Suprapubic skin (tissue), 4 donors: ENCODE results near the gene ATP6V0A4. TPM values are rescaled to one million over a fixed set of nuclear protein-coding genes. Genes with fewer than 3 reads are reported as not detected.

ENCODE experiments used
- DNase-seq, 2 donors: peaks; one replicate each; pipeline ENCODE4 v3.0.0-alpha.2; 2019; ENCODE audit warnings: low spot score in 2 of 2
- H3K27ac ChIP-seq: fragments of 200-600 bp; sonication (generic); one replicate; pipeline ENCODE4 v1.5.1; 2019
- H3K27me3 ChIP-seq: fragments of 200-600 bp; sonication (generic); one replicate; pipeline ENCODE4 v1.5.1; 2019
- H3K36me3 ChIP-seq: fragments of 200-600 bp; sonication (generic); one replicate; pipeline ENCODE4 v1.5.1; 2019
- H3K4me1 ChIP-seq: fragments of 200-600 bp; sonication (generic); one replicate; pipeline ENCODE4 v1.5.1; 2019
- H3K4me3 ChIP-seq: fragments of 200-600 bp; sonication (generic); one replicate; pipeline ENCODE4 v1.5.1; 2019; ENCODE audit warnings: mild to moderate bottlenecking
- H3K9me3 ChIP-seq: fragments of 200-600 bp; sonication (generic); one replicate; pipeline ENCODE4 v1.5.1; 2019
- CTCF ChIP-seq, 2 donors: fragments of 200-600 bp in 1 of 2; fragments of 450-650 bp in 1 of 2; sonication (generic) in 1 of 2; IDR thresholded peaks; one replicate each; pipeline ENCODE4 v1.5.1; 2016 to 2019; ENCODE audit warnings: antibody characterized with exemption in 2 of 2, mild to moderate bottlenecking in 1 of 2, moderate library complexity in 1 of 2
- EP300 ChIP-seq: sonication (generic); formaldehyde crosslinking; IDR thresholded peaks from one replicate; pipeline ENCODE4 v1.6.1; 2017; ENCODE audit warnings: antibody characterized with exemption
- POLR2A ChIP-seq, 2 donors: fragments of 450-650 bp; IDR thresholded peaks; one replicate each; pipeline ENCODE4 v1.6.1; 2017; ENCODE audit warnings: antibody characterized with exemption in 2 of 2, mild to moderate bottlenecking in 2 of 2, moderate library complexity in 2 of 2
- POLR2AphosphoS5 ChIP-seq, 3 donors: sonication (generic); formaldehyde crosslinking; IDR thresholded peaks; one replicate each; pipeline ENCODE4 v1.6.1; 2017; ENCODE audit warnings: antibody characterized with exemption in 3 of 3
- WGBS: methylation state at CpG from one replicate; pipeline ENCODE4 v1.1.5; 2018; 5-methylcytosine and 5-hydroxymethylcytosine counted together
- total RNA-seq, 4 donors: library from RNA; depleted of rRNA; stranded (reverse); fragments of >200 nt; gene quantifications; one replicate each; pipeline ENCODE4 v1.1.0, GENCODE V29; 2016

Gene ATP6V0A4
- total RNA-seq, 4 donors from 2014 or later: 16.6 to 37.2 (median 28.4) TPM

DNA sequence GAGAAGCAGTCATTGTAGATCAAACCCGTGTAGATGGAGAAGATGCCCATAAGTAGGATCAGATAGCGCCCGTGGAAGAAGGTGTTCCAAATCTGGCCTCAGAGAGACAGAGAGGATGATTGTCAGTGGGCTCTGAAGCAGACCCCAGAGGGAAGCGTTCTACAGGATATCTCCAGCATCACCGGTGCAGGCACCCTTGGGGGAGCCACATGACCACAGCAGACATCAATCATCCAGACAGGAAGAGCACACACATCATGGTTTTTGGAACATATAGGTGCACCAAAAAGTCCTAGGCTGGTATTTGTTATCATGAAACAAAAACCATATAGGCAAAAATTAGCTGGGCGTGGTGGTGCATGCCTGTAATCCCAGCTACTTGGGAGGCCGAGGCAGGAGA, 52.8 kb downstream of the ATP6V0A4 start:
- no peaks in the 10 kb centered on the region for H3K27me3 ChIP-seq
- no peak overlapping the region for H3K4me3 ChIP-seq
- H3K9me3 ChIP-seq: no peaks in the 10 kb centered on the region
- H3K27ac ChIP-seq: no peak overlapping the region
- DNase-seq: no peak
- no peaks in the 10 kb centered on the region for H3K4me1 ChIP-seq
- no peaks in the 10 kb centered on the region for H3K36me3 ChIP-seq
- TF ChIP-seq POLR2AphosphoS5 (IDR thresholded peaks at IDR 0.05): no peak
- TF ChIP-seq CTCF (IDR thresholded peaks at IDR 0.05): no peak
- WGBS: 88% methylated on average over 6 of the region's 7 CpGs

DNA sequence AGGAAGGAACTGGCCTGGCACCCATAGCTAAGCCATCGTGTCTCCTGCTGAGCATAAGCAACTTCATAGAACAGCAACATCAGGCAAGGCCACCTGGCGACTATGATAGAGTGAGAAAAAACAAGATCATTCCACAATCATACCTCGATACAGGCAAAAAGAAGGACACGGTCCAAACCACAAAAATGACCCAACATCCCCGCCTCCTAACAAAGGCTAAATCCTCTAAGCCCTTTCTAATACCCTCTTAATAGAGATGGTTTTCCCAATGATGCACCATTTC, 56.6 kb downstream of the ATP6V0A4 start:
- no peak for DNase-seq
- Histone ChIP-seq H3K36me3 (no peaks in the 10 kb centered on the region), H3K9me3 (no peaks in the 10 kb centered on the region), H3K4me3 (no peak overlapping the region), H3K27ac (no peak overlapping the region), H3K27me3 (no peaks in the 10 kb centered on the region), H3K4me1 (no peaks in the 10 kb centered on the region)
- no peak for TF ChIP-seq CTCF (IDR thresholded peaks at IDR 0.05)
- TF ChIP-seq POLR2AphosphoS5 (IDR thresholded peaks at IDR 0.05): no peak
- TF ChIP-seq EP300: no peak
- TF ChIP-seq POLR2A (IDR thresholded peaks at IDR 0.05): no peak
- WGBS: 81% methylated on average over 5 of the region's 5 CpGs

DNA sequence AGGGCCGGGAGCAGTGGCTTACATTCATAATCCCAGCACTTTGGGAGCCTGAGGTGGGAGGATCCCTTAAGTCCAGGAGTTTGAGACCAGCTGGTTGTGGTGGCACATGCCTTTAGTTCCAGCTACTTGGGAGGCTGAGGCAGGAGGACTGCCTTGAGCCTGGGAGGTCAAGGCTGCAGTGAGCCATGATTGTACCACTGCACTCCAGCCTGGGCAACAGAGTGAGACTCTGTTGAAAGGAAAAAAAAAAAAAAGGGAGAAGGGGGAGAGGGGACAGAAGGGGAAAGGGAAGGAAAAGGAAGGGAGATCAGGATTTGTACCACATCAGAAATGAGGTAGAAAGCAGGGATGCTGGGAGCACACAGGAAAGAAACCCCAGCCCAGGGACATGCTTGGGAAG, 58.1 kb downstream of the ATP6V0A4 start:
- no peak overlapping the region for H3K4me3 ChIP-seq
- 50% methylated on average over 1 of the region's 1 CpG for WGBS

DNA sequence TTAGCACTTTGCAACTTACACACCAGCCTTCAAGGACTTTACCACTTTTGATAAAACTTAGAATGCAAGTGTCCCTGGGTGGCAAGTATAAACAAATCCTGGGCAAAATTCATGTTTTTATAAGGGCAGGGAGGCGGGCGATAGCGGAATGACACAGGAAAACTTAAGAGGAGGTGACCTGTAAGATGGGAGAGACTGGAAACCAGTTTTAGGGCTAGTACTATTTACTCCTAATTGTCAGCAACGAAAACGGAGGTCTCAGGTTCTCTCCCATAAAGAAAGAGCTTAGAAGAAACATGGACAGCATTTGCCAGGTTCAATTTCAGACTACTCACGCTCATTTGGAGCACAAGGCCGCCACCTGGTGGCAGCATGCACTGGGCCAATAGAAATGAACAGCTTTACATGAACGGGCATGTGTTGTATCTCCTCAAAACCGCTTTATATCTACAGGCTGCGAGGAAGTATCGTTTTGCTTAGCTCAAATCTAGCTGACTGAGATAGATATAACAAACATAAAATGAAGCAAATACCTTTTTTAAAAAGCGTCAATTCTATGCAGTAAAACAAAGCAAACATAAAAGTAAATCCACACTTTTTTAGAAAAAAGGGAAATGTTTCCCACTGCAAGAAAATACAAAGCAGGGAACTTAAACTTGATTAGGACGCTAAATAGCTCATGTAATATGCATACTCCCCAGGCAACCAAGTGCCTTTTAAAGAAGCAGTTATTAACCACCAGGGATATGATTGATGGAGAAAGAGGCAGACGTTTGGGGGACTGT, 59.3 kb downstream of the ATP6V0A4 start:
- 25% methylated on average over 14 of the region's 14 CpGs for WGBS
- H3K9me3 ChIP-seq: no peaks in the 10 kb centered on the region
- H3K4me1 ChIP-seq: no peaks in the 10 kb centered on the region
- no peak overlapping the region for H3K4me3 ChIP-seq
- H3K27me3 ChIP-seq: no peaks in the 10 kb centered on the region
- no peak overlapping the region for H3K27ac ChIP-seq
- peak in 1 of 2 donors; percentile 75 for DNase-seq
- TF ChIP-seq EP300 (no peak), POLR2AphosphoS5 (IDR thresholded peaks at IDR 0.05) (no peak), POLR2A (IDR thresholded peaks at IDR 0.05) (no peak), CTCF (IDR thresholded peaks at IDR 0.05) (peak; percentile 56 to 76)
- no peaks in the 10 kb centered on the region for H3K36me3 ChIP-seq

More for the DNA sequence above, 58.1 kb downstream of the ATP6V0A4 start:
- Histone ChIP-seq H3K9me3 (no peaks in the 10 kb centered on the region), H3K27ac (no peak overlapping the region), H3K36me3 (no peaks in the 10 kb centered on the region), H3K4me1 (no peaks in the 10 kb centered on the region), H3K27me3 (no peaks in the 10 kb centered on the region)
- TF ChIP-seq CTCF (IDR thresholded peaks at IDR 0.05) (no peak), POLR2A (IDR thresholded peaks at IDR 0.05) (no peak), POLR2AphosphoS5 (IDR thresholded peaks at IDR 0.05) (no peak), EP300 (no peak)
- DNase-seq: no peak

- H3K36me3 ChIP-seq: no peaks in the 10 kb centered on the region
- H3K4me3 ChIP-seq: no peak overlapping the region
- TF ChIP-seq POLR2A (IDR thresholded peaks at IDR 0.05) (no peak), EP300 (no peak), POLR2AphosphoS5 (IDR thresholded peaks at IDR 0.05) (no peak), CTCF (IDR thresholded peaks at IDR 0.05) (no peak)
- DNase-seq: no peak
- WGBS: 61% methylated on average over 3 of the region's 3 CpGs
- no peaks in the 10 kb centered on the region for H3K27me3 ChIP-seq
- no peaks in the 10 kb centered on the region for H3K4me1 ChIP-seq
- H3K27ac ChIP-seq: no peak overlapping the region
- H3K9me3 ChIP-seq: no peaks in the 10 kb centered on the region
These were observed 59.9 kb downstream of the ATP6V0A4 start for GRCh38 chr7:138738114-138738513.
